ENCODE results near the gene FAM171A1. TPM values are rescaled to one million over a fixed set of nuclear protein-coding genes. Genes with fewer than 3 reads are reported as not detected.

Gene FAM171A1
- total and polyA plus RNA-seq, 2 of the 13 experiments (the other 11 are each of a cell fraction or from before 2014, with no cell fraction given): 21.5 to 34.7 TPM

- no peak for TF ChIP-seq MAFG (CRISPR knock-in tag; IDR thresholded peaks at IDR 0.05)
- no peak for TF ChIP-seq ISX (CRISPR knock-in tag; conservative IDR thresholded peaks at IDR 0.05)
- no peak for TF ChIP-seq ZNF329 (CRISPR knock-in tag; IDR thresholded peaks at IDR 0.05; ENCODE audit: low read depth)
- no peak for TF ChIP-seq NPAS2 (CRISPR knock-in tag; IDR thresholded peaks at IDR 0.05; ENCODE audit: borderline replicate concordance)
- TF ChIP-seq ZNF317 (CRISPR knock-in tag; IDR thresholded peaks at IDR 0.05): no peak
- TF ChIP-seq CSRNP1 (CRISPR knock-in tag; IDR thresholded peaks at IDR 0.05): no peak
- no peak for TF ChIP-seq ZBTB43 (CRISPR knock-in tag; conservative IDR thresholded peaks at IDR 0.05)
Measured at GRCh38 chr10:15183689-15184481, 187.2 kb downstream of the FAM171A1 start (continued).

- ChIA-PET POLR2A (no interaction called here), CTCF (ENCODE audit: low intra/inter-chr PET ratio, low total read pairs) (no interaction called here)
- Histone ChIP-seq H3K4me2 (ENCODE audit: low read depth, low read length) (no peak overlapping the region), H3K4me3 (replicated peaks in 1 of 3; ENCODE audit: insufficient read depth in 1 of 3, low read depth in 2 of 3, low read length in 3 of 3) (no peak overlapping the region), H4K20me1 (ENCODE audit: insufficient read depth, low read length) (no peaks in the 10 kb centered on the region), H3K27me3 (ENCODE audit: control insufficient read depth in 1 of 2, insufficient read depth in 2 of 2, low read length in 2 of 2) (no peaks in the 10 kb centered on the region; a peak in 1 of 5 replicates), H3K9ac (ENCODE audit: insufficient read depth, low read depth, low read length) (no peak overlapping the region), H3K4me1 (ENCODE audit: insufficient read depth, low read length) (peaks cover 35% of the 10 kb centered on the region), H3K27ac (ENCODE audit: extremely low read length, insufficient read depth, low read length) (no peak overlapping the region), H2AFZ (ENCODE audit: low read length) (no peak overlapping the region), H3K36me3 (replicated peaks in 1 of 2; ENCODE audit: control insufficient read depth in 1 of 2, insufficient read depth in 2 of 2, low read length in 2 of 2) (no peaks in the 10 kb centered on the region), H3K9me3 (ENCODE audit: low read length) (no peaks in the 10 kb centered on the region), H3K79me2 (ENCODE audit: insufficient read depth, low read length) (no peaks in the 10 kb centered on the region)
- peak; percentile 50; the same call in 1 of the 2 replicates for TF ChIP-seq CEBPG (CRISPR knock-in tag; IDR thresholded peaks at IDR 0.05)
- peak; percentile 62; the same call in 1 of the 2 replicates for TF ChIP-seq CEBPB (IDR thresholded peaks at IDR 0.05; ENCODE audit: borderline replicate concordance, low read depth, low read length)
- TF ChIP-seq ZNF780A (CRISPR knock-in tag; IDR thresholded peaks at IDR 0.05): no peak
- TF ChIP-seq ATF4 (CRISPR knock-in tag; IDR thresholded peaks at IDR 0.05): peak in 1 of 2 experiments; percentile 87; a peak in 2 of 4 replicates
- intact Hi-C loops (cut with micrococcal nuclease; ENCODE audit: unreplicated experiment) (no loop called here), in situ Hi-C loops (cut with HindIII; ENCODE audit: extremely low pct_ligation_motif_present, low pct_unique_long_range_greater_than_20kb) (no loop called here)
- 47% methylated on average over 8 of the region's 8 CpGs for WGBS (ENCODE audit: low lambda C conversion rate)
- FAIRE-seq (no peak), DNase-seq (ENCODE audit: low spot score) (no peak), ATAC-seq (no peak)
- BruUV-seq (replicated peaks): no TSS peak
Measured at GRCh38 chr10:15182540-15183207, 188.4 kb downstream of the FAM171A1 start.
